ENCODE results near the gene SPINK9. TPM values are rescaled to one million over a fixed set of nuclear protein-coding genes. Genes with fewer than 3 reads are reported as not detected.
"Not testable (repeated sequence)": the region's sequence is repeated elsewhere in the genome, so short reads cannot be mapped to it uniquely, and the experiment has no call there.

The SPINK9 gene
- not detected in 2 replicates for total RNA-seq (2014; rRNA removed; shearing (Covaris generic))
- polyA plus RNA-seq (2015; cell fraction: cytosol; rRNA removed), result not detected in 2 replicates
- polyA plus RNA-seq (2015; cell fraction: nucleus; rRNA removed), result not detected in 2 replicates

DNA sequence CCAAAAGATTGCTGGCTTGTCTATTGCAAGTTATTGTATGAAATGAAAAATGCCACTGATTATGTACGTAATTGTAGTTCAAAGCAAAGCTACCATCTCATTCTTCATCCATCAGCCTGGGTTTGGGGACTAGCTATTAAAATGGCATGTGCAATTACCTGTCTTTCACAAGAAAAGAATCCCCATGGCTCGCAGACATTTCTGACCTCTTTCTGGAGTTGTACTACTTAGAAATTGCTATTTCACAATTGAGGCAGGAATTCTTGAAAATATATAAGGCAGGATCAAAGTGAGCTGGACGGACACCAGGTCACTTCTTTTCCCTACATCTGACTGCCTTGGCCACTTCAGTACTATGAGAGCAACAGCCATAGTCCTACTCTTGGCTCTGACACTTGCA lies at the start of gene SPINK9:
Gene SPINK9, plus strand, starts transcription at position 301 of the 400 bp plus-strand sequence. Its CDS starts 55 bp downstream, at position 356.
- in situ Hi-C loops (cut with HindIII; ENCODE audit: low pct_unique_long_range_greater_than_20kb, low sequenced_read_pairs), result no loop called here
- no peak for DNase-seq (ENCODE audit: low read depth, low spot score)

DNA sequence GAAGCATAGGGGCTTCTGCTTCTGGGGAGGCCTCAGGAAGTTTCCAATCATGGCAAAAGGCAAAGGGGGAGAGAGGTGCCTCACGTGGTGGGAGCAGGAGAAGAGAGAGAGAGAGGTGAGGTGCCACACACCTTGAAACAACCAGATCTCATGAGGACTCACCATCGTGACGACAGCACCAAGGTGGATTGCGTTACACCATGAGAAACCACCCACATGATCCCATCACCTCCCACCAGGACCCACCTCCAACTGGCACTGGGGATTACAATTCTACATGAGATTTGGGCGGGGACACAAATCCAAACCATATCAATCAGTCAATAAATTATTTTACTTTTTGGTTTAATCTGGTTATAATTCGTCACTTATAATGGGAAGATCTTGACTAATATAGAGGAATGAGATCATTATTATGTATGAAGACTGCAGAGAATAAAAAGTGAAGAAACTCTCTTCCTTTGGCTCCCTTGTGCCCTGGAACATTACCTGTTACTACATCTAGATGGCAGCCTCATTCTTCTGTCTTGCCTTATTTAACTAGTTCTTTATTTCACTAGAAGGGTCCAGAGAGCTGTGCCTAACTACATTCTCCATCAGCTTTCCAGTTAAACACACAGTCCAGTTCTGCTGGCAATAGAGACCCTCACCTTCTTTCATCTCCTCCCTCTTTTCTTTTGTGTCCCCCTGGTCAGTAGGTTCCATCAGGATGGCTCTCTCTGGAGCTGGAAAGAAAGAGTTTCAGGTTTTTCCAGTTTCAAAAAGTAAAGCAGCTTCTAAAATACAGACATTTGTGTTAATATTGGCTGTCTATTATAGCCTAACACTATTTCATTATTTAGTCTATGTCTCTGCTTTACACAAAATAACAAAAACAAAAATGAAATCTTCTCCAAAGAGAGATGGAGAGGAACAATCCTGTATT lies 44.8 kb upstream of the SPINK9 start:
- peak; percentile 51 for DNase-seq (ENCODE audit: low read depth, low spot score)
- in situ Hi-C loops (cut with HindIII; ENCODE audit: low pct_unique_long_range_greater_than_20kb, low sequenced_read_pairs), result no loop called here

GRCh38 chr5:148297731-148298130 lies 37.6 kb upstream of the SPINK9 start:
- in situ Hi-C loops (cut with HindIII; ENCODE audit: low pct_unique_long_range_greater_than_20kb, low sequenced_read_pairs), result no loop called here
- no peak for DNase-seq (ENCODE audit: low read depth, low spot score)

GRCh38 chr5:148306446-148306845 lies 28.9 kb upstream of the SPINK9 start:
- in situ Hi-C loops (cut with HindIII; ENCODE audit: low pct_unique_long_range_greater_than_20kb, low sequenced_read_pairs), result no loop called here
- DNase-seq (ENCODE audit: low read depth, low spot score), result peak; percentile 10

- in situ Hi-C loops (cut with HindIII; ENCODE audit: low pct_unique_long_range_greater_than_20kb, low sequenced_read_pairs), result no loop called here
Observed at GRCh38 chr5:148309019-148309418, 26.3 kb upstream of the SPINK9 start.

DNA sequence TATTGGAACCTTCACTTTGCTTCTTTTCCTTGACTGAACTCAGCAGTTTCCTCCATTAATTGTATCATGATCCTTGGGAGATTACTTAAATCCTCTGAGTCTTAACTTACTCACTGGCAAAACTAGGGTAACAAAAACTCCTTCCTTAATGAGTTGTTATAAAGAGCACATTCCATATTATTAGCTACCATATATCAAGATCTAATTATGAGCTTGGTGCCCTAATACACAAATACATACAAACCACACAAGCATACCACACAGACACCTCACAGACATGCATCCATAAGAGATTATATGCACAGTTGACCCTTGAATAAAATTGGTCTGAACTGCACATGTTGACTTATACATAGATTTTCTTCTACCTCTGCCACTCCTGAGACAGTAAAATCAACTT lies 25.6 kb upstream of the SPINK9 start:
- DNase-seq (ENCODE audit: low read depth, low spot score), result no peak
- in situ Hi-C loops (cut with HindIII; ENCODE audit: low pct_unique_long_range_greater_than_20kb, low sequenced_read_pairs), result no loop called here

More at GRCh38 chr5:148309019-148309418, 26.3 kb upstream of the SPINK9 start:
- DNase-seq (ENCODE audit: low read depth, low spot score), result no peak

DNA sequence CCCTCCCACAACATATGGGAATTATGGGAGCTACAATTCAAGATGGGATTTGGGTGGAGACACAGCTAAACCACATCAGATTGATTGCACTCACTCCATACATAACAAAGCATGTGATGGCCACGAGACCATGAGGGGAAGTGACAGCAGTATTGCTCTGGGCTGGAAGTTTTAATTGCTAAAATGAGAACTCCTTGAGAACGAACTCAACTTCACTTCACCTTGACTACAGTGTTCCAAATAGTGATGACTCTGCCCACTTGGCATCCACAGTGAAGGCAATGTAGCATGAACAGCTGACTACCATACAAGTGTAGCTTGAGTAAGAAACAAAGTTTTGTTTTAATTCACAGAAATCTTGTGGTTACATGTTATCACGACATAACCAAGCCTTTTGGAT lies 23.9 kb upstream of the SPINK9 start:
- in situ Hi-C loops (cut with HindIII; ENCODE audit: low pct_unique_long_range_greater_than_20kb, low sequenced_read_pairs), result no loop called here
- DNase-seq (ENCODE audit: low read depth, low spot score), result no peak

DNA sequence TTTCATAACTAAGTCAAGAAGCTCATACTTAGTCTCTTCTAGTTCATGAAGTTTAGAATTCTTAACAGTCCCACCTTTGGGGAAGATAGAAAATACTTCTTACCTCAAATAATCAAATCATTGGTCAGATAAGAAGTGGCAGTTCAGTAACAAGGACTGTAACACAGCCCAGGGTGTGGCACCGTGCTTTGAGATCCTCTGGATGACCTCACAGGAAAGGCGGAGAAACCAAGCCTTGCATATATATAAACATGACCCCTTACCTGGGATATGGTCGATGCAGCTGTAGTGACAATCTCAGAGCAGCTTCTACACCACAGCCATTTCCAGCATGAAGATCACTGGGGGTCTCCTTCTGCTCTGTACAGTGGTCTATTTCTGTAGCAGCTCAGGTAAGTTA lies 23.2 kb upstream of the SPINK9 start, which contains the start of gene SPINK7:
Gene SPINK7, plus strand, starts transcription at position 271 of the 400 bp plus-strand sequence. Its CDS starts 61 bp downstream, at position 332.
- in situ Hi-C loops (cut with HindIII; ENCODE audit: low pct_unique_long_range_greater_than_20kb, low sequenced_read_pairs), result no loop called here
- no peak for DNase-seq (ENCODE audit: low read depth, low spot score)

- no peak for DNase-seq (ENCODE audit: low read depth, low spot score)
- in situ Hi-C loops (cut with HindIII; ENCODE audit: low pct_unique_long_range_greater_than_20kb, low sequenced_read_pairs), result no loop called here
Observed at GRCh38 chr5:148314187-148314586, 21.2 kb upstream of the SPINK9 start.

DNA sequence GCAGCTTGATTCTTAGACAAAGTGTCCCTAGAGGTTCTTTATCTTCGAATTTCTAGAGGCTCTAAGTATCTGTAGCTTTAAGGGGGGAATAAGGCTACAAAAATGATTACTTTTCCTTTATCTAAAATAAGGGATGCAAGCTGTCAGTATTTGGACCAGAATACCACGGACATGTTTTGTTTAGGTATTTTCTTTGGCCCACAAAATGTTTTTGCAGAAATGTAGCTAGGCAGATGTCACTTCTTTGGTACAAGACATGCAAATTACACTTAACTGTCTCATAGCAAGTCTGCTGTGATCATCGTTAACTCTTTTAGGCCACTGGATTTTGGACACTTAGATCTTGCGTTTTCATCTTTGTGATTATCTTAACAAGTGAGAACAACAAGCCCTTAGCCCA lies 20.6 kb upstream of the SPINK9 start:
- DNase-seq (ENCODE audit: low read depth, low spot score), result no peak
- in situ Hi-C loops (cut with HindIII; ENCODE audit: low pct_unique_long_range_greater_than_20kb, low sequenced_read_pairs), result no loop called here

GRCh38 chr5:148320011-148320963 lies 15.1 kb upstream of the SPINK9 start:
- DNase-seq (ENCODE audit: low read depth, low spot score); in situ Hi-C loops (cut with HindIII; ENCODE audit: low pct_unique_long_range_greater_than_20kb, low sequenced_read_pairs): not testable (repeated sequence)

DNA sequence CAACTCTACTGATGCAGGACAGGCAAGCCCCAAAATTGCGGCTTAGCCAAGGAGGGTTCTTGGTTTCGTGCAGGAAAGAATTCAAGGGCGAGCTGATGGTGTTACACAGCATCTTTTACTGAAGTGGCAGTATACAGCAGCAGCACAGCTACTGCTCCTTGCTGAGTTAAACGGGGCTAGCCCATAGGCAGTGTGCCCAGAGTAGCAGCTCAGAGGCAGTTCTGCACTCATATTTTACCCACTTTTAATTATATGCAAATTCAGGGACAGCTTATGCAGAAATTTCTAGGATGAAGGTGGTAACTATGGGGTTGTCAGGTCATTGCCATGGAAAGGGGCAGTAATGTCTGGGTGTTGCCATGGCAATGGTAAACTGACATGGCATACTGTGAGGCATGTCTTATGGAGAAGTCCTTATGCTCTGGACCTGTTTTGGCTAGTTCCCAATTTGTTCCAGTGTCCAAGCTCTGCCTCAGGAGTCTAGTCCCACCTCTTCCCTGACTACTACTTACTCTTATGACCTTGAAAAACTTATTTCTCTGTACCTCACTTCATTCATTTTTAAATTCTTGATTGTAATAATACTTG lies 2.0 kb upstream of the SPINK9 start:
- no peak for DNase-seq (ENCODE audit: low read depth, low spot score)
- in situ Hi-C loops (cut with HindIII; ENCODE audit: low pct_unique_long_range_greater_than_20kb, low sequenced_read_pairs), result no loop called here

DNA sequence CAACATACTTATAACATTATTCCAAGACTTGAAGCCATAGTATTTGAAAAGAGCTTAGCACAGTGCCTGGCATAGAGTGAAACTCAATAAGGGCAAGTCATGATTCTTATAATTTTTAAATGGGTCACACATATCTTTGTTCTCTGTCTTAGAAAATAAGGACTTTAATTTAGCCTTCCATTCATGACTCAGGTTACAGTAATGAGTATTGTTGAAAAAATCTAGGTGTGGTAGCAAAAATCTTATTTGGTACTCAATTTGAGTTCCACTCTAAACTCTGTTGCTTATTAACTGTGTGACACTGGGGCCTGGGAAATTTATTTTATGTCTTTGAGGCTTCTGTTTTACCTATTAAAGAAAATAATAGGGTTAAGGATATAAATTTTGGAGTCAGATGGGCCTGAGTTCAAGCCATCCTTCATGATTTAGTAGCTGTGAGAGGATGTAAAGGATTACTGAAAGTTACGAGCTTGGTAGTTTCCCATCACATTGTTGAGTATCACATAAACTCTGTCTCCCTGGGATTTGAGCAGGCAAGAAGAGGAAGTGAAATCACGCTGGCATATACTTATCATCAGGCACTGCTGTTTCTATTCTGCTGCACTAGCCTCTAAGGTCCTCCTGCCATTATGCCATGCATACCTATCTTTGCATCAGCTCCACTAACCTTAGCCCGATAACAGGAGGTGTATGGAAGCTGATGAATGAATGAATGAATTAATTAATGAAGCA lies 1.5 kb downstream of the SPINK9 start:
- DNase-seq (ENCODE audit: low read depth, low spot score), result no peak
- in situ Hi-C loops (cut with HindIII; ENCODE audit: low pct_unique_long_range_greater_than_20kb, low sequenced_read_pairs), result no loop called here

- DNase-seq (ENCODE audit: low read depth, low spot score), result no peak
- in situ Hi-C loops (cut with HindIII; ENCODE audit: low pct_unique_long_range_greater_than_20kb, low sequenced_read_pairs), result no loop called here
Observed at GRCh38 chr5:148342371-148343045, 7.1 kb downstream of the SPINK9 start.

DNA sequence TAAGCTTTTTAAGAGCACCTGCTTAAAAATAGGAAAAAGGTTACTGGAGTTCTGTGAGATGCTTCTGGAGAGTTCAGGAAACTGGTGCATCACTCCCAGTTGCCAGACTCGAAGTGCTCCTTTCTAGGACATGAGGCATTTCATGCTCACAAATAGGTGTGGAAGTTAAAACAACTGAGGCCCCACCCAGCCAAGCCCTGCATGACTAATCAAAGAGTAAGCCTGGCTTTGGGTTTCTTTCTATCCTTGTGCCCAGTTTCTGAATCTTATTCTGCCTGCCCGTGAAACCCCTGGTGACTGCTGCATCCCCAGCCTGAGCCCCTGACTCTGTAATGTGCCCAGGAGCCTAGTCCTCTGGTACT lies 7.7 kb downstream of the SPINK9 start:
- in situ Hi-C loops (cut with HindIII; ENCODE audit: low pct_unique_long_range_greater_than_20kb, low sequenced_read_pairs), result no loop called here
- no peak for DNase-seq (ENCODE audit: low read depth, low spot score)

DNA sequence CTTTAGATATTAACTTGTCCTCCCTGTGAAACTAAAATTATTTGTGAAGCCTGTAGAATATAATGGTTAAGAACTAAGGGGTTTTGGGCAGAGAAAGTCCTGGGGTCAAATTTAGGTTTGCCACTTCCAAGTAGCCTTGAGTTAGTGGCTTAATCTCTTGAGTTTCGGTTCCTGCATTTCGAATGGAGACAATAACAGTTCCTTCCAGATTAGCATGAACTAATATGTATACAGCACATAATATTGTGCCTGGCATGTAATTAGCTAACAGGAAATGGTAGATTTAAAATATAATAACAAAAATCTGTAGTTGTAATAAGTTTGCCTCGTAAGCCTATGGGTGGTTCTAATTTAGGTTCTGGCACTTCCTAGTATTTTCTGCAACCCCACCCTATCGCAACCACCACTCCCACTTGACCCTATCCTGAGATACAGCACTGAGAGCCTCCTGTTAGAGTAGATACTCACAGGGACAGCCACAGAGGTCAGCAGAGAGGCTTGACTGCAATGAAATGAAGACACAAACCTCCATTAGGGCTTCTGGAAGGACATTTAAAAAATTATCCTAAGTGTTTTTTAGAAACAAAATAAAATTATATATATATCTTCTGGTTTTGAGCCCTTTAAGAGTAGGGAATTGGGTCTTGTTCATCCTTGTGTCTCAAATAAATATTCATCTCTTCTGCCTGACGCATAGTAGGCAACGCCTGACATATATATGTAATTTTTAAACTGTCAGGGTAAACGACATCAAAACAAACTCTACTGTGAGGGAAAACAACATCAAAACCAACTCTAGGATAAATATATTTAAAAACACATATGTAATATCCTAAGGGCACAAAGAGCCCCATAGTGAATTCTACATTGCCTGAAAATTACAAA lies 8.5 kb downstream of the SPINK9 start:
- DNase-seq (ENCODE audit: low read depth, low spot score), result no peak
- in situ Hi-C loops (cut with HindIII; ENCODE audit: low pct_unique_long_range_greater_than_20kb, low sequenced_read_pairs), result no loop called here

Data from SK-MEL-5 (cell line).